SU-DHL-6 (cell line): ENCODE measurements around the gene SEPTIN10.

ENCODE experiments used
- EZH2phosphoT487 ChIP-seq: fragments of 200-600 bp; sonication (generic), shearing (Covaris generic); conservative IDR thresholded peaks from 2 replicates; pipeline ENCODE4 v1.6.1; 2018; ENCODE audit warnings: mild to moderate bottlenecking, antibody characterized with exemption, low read length, moderate library complexity, mixed read lengths
- TF ChIP-seq, protein P1 (sequence below): fragments of 200-600 bp; sonication (generic); IDR thresholded peaks from one replicate; pipeline ENCODE4 v1.5.1; 2017; ENCODE audit warnings: antibody characterized with exemption, mild to moderate bottlenecking, low read length, moderate library complexity; ENCODE audit not compliant: insufficient read depth, poor library complexity, severe bottlenecking

DNA sequence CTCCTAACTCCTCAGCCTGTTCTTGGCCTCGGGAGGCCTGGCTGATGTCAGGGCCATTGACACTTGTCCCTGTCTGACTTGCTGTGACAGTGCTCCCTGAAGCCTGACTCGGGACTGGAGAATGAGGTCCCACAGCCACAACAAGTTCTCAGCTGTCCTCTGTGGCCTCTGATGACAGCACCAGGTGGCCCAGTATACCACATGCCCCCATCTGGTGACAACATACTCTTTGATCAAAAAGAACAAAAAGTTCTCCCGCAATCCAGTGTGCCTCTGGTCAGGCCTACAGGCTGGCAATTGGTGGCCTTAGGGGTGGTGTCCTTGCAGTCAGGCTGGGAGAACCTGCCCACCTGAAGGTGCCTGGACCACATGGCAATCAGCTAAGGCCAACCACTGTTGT is 102.6 kb downstream of the SEPTIN10 start:
- TF ChIP-seq, protein P1, sequence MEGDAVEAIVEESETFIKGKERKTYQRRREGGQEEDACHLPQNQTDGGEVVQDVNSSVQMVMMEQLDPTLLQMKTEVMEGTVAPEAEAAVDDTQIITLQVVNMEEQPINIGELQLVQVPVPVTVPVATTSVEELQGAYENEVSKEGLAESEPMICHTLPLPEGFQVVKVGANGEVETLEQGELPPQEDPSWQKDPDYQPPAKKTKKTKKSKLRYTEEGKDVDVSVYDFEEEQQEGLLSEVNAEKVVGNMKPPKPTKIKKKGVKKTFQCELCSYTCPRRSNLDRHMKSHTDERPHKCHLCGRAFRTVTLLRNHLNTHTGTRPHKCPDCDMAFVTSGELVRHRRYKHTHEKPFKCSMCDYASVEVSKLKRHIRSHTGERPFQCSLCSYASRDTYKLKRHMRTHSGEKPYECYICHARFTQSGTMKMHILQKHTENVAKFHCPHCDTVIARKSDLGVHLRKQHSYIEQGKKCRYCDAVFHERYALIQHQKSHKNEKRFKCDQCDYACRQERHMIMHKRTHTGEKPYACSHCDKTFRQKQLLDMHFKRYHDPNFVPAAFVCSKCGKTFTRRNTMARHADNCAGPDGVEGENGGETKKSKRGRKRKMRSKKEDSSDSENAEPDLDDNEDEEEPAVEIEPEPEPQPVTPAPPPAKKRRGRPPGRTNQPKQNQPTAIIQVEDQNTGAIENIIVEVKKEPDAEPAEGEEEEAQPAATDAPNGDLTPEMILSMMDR, result no peak
- TF ChIP-seq EZH2phosphoT487, result no peak
